PC-3 (cell line): ENCODE results near the gene PILRA.
"Not testable (repeated sequence)": the region's sequence is repeated elsewhere in the genome, so short reads cannot be mapped to it uniquely, and the experiment has no call there.

Source experiments
- CTCF ChIP-seq: fragments of 300-600 bp; sonication (generic); conservative IDR thresholded peaks from 2 replicates; pipeline ENCODE4 v1.5.1; 2017; ENCODE audit warnings: antibody characterized with exemption, low read depth, mild to moderate bottlenecking, low read length
- EZH2 ChIP-seq: fragments of 300-600 bp; sonication (generic); IDR thresholded peaks from one replicate; pipeline ENCODE4 v1.6.1; 2017; ENCODE audit warnings: antibody characterized with exemption, mild to moderate bottlenecking, low read length; ENCODE audit not compliant: unreplicated experiment

GRCh38 chr7:100325671-100326070, 47.6 kb upstream of the PILRA start:
- TF ChIP-seq EZH2, CTCF: not testable (repeated sequence)
